IPS-18a (cell line): Measurements from ENCODE around the gene ZNF740.
"Not testable (repeated sequence)": the region's sequence is repeated elsewhere in the genome, so short reads cannot be mapped to it uniquely, and the experiment has no call there.

Experiments
- H3K27ac ChIP-seq: one replicate; pipeline ENCODE4 v1.5.1; 2013; ENCODE audit warnings: low read length
- H3K27me3 ChIP-seq: one replicate; pipeline ENCODE4 v1.6.1; 2013; ENCODE audit warnings: mild to moderate bottlenecking, low read length; ENCODE audit not compliant: control insufficient read depth, insufficient read depth
- H3K36me3 ChIP-seq: one replicate; pipeline ENCODE4 v1.6.1; 2013; ENCODE audit warnings: low read depth, low read length; ENCODE audit not compliant: control insufficient read depth
- H3K4me1 ChIP-seq: one replicate; pipeline ENCODE4 v1.6.1; 2013; ENCODE audit warnings: low read depth, low read length; ENCODE audit not compliant: control insufficient read depth
- H3K4me3 ChIP-seq: one replicate; pipeline ENCODE4 v1.5.1; 2013; ENCODE audit warnings: low read length
- H3K9ac ChIP-seq: one replicate; pipeline ENCODE4 v1.6.1; 2013; ENCODE audit warnings: mild to moderate bottlenecking, low read length, moderate library complexity
- H3K9me3 ChIP-seq: one replicate; pipeline ENCODE4 v1.6.1; 2013; ENCODE audit warnings: low read depth, low read length; ENCODE audit not compliant: control insufficient read depth

ZNF740 gene

DNA sequence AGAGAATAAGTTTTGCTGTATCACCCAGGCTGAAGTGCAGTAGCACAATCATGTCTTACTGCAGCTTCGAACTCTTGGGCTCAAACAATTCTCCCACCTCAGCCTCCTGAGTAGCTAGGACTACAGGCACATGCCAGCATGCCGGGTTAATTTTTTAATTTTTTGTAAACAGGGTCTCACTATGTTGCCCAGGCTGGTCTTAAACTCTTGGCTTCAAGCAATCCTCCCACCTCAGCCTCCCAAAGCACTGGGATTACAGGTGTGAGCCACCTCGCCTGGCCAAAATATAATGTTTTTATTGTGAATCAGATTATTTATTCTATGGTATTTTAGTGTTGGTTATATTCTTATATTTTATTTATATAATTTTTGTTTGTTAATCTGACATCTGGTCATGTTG lies 3.8 kb upstream of the ZNF740 start:
- Histone ChIP-seq H3K36me3 (peaks cover under 1% of the 10 kb centered on the region), H3K9ac (no peak overlapping the region), H3K27ac (no peak overlapping the region), H3K27me3 (peaks cover 70% of the 10 kb centered on the region), H3K4me3 (no peak overlapping the region), H3K9me3 (no peaks in the 10 kb centered on the region), H3K4me1 (peaks cover 18% of the 10 kb centered on the region)

DNA sequence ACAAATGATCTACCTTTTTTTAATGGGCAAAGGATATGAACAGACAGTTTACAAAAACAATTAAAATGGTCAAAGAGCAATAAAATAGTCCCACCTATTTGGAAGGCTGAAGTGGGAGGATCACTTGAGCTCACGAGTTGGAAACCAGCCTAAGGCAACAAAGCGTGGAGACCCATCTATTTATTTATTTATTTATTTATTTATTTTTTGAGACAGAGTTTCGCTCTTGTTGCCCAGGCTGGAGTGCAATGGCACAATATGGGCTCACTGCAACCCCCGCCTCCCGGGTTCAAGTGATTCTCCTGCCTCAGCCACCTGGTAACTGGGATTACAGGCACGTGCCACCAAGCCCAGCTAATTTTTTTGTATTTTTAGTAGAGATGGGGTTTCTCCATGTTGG lies 3.1 kb upstream of the ZNF740 start:
- not testable (repeated sequence) for H3K36me3 ChIP-seq, H3K9ac ChIP-seq, H3K9me3 ChIP-seq, H3K27ac ChIP-seq, H3K4me3 ChIP-seq
- H3K4me1 ChIP-seq: peaks cover 19% of the 10 kb centered on the region
- peaks cover 63% of the 10 kb centered on the region for H3K27me3 ChIP-seq

DNA sequence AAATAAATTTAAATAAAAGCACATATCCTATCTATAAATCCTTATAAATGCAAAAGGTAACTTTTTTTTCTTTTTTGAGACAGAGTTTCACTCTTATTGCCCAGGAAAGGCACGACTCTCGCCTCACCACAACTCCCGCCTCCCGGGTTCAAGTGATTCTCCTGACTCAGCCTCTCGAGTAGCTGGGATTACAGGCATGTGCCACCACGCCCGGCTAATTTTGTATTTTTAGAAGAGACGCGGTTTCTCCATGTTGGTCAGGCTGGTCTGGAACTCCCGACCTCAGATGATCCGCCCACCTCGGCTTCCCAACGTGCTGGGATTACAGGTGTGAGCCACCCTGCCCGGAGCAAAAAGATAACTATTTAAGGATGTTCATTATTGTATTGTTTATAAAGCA lies 1.7 kb upstream of the ZNF740 start:
- Histone ChIP-seq H3K36me3 (peaks cover 16% of the 10 kb centered on the region), H3K4me1 (peaks cover 19% of the 10 kb centered on the region), H3K27me3 (peaks cover 50% of the 10 kb centered on the region)
- not testable (repeated sequence) for H3K27ac ChIP-seq, H3K9ac ChIP-seq, H3K9me3 ChIP-seq, H3K4me3 ChIP-seq

DNA sequence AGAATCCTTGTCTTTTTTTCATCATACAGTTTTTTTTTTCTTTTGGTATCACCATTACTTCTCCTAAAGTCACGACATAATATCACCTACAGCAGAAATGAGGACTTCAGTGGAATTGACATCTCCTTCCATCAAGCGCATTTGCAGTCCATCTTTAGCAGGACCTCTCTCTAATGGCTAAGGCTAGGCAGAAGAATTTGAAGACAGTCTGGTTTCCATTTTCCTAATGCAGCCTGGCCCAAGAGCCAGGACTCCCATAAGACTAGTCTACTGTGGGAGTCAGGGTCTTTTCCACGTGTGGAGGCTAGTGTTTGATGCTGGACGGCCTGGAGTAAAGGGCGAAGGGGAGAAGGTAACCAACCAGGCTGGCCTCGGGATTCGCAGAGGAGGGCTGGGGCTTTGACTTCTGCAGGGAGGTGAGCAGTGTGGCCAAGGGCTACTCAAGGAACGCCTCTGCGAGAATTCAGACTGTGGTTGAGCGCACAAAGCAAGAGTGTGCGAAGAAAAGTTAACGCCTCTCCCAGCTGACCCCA lies 769 bp upstream of the ZNF740 start:
- peaks cover 19% of the 10 kb centered on the region for H3K4me1 ChIP-seq
- H3K9me3 ChIP-seq: no peaks in the 10 kb centered on the region
- H3K4me3 ChIP-seq: peak overlapping the region; percentile 72
- H3K9ac ChIP-seq: peak overlapping the region; percentile 87
- peaks cover 16% of the 10 kb centered on the region for H3K36me3 ChIP-seq
- no peak overlapping the region for H3K27ac ChIP-seq
- H3K27me3 ChIP-seq: peaks cover 40% of the 10 kb centered on the region

DNA sequence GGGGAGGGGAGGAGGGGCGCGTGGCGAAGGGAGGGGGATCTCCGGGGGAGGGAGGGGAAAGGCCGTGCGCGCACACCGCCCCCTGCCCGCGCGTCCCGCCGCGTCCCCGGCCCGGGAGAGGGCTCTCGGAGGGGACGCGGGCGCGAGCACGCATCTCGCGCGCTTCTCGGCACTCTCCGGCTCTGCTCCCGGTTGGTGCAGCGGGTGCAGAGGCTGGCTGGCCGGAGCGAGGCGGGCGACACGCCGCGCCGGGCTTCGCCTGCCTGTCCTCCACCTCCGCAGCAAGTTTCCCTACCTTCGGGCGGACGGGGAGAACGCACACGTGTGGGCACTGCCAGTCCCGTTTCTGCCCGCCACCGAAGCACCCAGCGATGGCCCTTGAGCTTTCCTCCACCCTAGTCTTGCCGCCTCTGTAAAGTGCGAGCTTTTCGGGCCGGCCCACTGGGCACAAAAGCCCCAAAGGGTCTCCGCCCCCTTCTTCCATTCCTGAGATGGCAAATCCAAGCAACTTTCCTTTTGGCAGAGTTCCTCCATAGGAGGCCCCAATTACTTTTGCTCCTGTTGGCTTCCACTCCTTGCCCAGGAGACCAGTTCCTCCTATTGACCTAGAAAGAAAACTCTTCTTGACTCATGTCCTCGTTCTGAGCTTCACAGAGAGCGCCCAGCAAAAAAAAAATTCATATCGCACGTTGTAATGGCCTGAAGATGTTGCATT lies 566 bp downstream of the ZNF740 start:
- H3K36me3 ChIP-seq: peaks cover 29% of the 10 kb centered on the region
- peaks cover 12% of the 10 kb centered on the region for H3K4me1 ChIP-seq
- H3K9me3 ChIP-seq: no peaks in the 10 kb centered on the region
- peak overlapping the region; percentile 87 for H3K9ac ChIP-seq
- peak overlapping the region; percentile 59 for H3K27ac ChIP-seq
- peaks cover 32% of the 10 kb centered on the region for H3K27me3 ChIP-seq
- H3K4me3 ChIP-seq: peak overlapping the region; percentile 72

DNA sequence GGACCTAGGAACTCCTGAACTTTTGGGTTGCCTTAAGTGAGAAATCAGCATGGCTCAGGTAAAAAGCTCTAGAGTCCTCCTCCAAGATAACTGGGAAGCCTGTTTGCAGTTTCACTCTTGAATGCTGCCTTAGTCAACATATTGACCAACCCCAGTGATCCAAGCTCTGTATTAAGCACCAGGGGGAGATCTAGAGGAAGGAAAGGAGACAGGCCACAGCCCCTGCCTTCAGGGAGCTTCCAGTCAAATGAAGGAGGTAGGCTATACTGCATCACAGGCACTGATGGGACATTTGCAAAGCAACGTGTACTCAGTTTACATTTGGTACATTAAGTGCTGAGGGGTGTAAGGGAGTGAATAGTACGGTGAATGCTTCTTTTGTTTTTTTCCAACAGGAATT lies 1.4 kb downstream of the ZNF740 start:
- Histone ChIP-seq H3K4me1 (peaks cover 12% of the 10 kb centered on the region), H3K9me3 (no peaks in the 10 kb centered on the region), H3K27me3 (peaks cover 24% of the 10 kb centered on the region), H3K9ac (no peak overlapping the region), H3K27ac (no peak overlapping the region), H3K36me3 (peaks cover 37% of the 10 kb centered on the region), H3K4me3 (peak overlapping the region; percentile 72)

DNA sequence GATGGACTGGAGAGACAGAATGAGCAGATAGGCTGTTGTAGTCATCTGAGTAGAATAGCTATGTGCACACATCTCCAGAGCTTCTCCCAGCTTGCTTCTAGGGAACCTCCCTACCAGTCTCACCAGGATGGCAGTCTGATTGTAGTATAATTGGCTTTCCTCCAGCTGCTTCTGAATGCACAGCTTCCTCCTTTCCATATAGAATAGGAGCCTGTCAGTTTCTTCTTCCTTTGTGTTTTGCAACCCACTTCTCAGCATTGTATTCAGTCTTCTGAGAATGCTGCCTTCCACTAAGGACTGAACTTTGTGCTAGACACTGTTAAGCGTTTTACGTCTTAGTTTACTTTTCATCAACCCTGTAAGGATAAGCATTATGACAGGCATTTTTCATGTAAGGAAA lies 2.4 kb downstream of the ZNF740 start:
- Histone ChIP-seq H3K27me3 (peaks cover 15% of the 10 kb centered on the region), H3K27ac (no peak overlapping the region), H3K9ac (no peak overlapping the region), H3K4me1 (peaks cover 12% of the 10 kb centered on the region), H3K4me3 (no peak overlapping the region), H3K36me3 (peaks cover 46% of the 10 kb centered on the region), H3K9me3 (no peaks in the 10 kb centered on the region)

DNA sequence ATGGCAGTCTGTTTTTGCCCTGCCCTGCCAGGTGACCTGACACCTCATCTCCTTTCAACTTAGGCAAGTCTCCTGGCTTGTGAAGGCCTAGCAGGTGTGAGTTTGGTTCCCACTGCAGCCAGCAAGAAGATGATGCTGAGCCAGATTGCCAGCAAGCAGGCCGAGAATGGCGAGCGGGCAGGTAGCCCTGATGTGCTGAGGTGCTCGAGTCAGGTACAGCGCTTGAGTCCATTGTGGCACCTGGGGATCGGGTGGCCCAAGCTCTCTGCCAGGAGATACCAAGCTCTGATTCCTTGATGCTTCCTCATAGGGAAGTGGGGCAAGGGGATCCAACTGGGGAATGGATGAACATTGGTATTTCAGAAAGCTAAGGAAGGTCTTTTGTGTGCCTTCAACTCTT lies 4.3 kb downstream of the ZNF740 start:
- Histone ChIP-seq H3K4me1 (peaks cover 6% of the 10 kb centered on the region), H3K27me3 (no peaks in the 10 kb centered on the region), H3K36me3 (peaks cover 50% of the 10 kb centered on the region), H3K9ac (no peak overlapping the region), H3K9me3 (no peaks in the 10 kb centered on the region), H3K27ac (no peak overlapping the region), H3K4me3 (no peak overlapping the region)

DNA sequence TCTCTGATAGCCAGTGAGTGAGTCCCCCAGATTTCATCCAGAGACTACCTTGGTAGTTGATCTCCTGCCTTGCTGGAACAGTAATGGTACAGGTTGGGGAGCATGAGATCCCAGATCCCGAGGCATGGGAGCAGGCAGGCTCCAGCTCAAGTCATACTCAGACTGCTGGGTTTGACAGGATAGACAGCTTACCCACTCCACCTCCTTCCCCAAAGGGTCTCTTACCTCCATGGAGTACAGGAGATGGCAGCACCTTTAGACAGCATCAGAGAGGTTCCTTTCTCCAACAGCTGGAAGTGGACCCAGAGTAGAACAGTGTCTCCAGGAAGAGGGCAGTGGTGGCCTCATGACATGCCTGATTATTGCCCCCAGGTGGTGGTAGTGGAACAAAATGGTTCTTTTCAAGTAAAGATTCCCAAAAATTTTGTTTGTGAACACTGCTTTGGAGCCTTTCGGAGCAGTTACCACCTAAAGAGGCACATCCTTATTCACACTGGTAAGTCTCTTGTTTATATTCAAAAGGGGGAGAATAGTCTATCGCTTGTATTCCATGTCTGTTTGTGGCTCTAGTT lies 5.1 kb downstream of the ZNF740 start:
- no peak overlapping the region for H3K9ac ChIP-seq
- no peak overlapping the region for H3K4me3 ChIP-seq
- no peak overlapping the region for H3K27ac ChIP-seq
- H3K9me3 ChIP-seq: no peaks in the 10 kb centered on the region
- H3K36me3 ChIP-seq: peaks cover 50% of the 10 kb centered on the region
- no peaks in the 10 kb centered on the region for H3K27me3 ChIP-seq
- H3K4me1 ChIP-seq: peaks cover 6% of the 10 kb centered on the region

DNA sequence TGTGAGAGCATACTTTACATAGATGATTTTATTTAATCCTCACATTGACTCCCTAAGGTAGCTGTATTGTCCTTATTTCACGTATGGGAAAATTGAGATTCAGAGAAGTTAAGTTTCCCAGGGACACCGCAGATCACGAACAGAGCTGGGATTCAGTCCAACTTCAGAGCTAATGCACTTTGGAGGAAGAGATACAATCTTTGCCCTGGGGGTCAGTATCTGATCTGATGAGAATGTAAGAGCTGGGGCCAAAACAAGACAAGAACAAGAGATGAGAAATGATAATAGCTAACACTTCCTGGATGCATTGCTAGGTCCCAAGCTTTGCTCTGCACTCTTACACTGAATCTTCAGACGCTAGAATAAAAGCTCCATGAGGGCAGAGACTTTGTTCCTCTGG lies 6.2 kb downstream of the ZNF740 start:
- Histone ChIP-seq H3K27ac (no peak overlapping the region), H3K36me3 (peaks cover 49% of the 10 kb centered on the region)

DNA sequence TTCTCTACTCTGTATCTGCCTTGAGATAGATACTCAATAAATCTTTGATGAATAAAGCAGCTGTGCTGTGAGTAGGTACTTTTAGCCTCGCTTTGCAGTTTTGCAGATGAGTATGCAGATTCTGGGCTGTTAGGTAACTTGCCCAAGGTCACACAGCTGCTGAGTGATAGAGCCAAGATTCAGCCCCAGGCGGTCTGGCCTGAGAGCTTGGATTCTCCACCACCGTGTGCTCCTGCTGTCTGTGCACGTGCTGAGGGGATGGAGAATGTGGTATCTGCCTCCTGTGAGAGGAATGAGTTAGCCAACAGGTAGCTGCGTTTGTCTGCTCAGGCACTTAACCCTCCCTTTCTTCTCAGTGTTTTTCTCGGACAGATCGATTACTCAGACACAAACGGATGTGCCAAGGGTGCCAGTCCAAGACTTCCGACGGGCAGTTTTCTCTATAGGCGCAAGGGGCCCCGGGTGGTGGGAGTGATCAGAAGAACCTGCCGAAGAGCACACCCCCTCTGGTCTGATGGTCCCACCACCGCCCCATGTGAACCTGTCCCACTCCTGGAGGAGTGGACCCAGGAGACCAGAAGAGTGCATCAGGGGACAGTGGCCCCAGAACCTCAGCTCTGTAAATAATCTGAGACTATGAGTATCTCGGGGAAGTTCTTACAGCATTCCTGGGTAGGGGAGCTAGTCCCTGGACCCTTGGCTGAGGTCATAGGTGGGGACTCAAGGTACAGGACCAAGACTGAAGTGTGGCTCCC lies 6.8 kb downstream of the ZNF740 start:
- no peaks in the 10 kb centered on the region for H3K27me3 ChIP-seq
- H3K27ac ChIP-seq: no peak overlapping the region
- no peaks in the 10 kb centered on the region for H3K9me3 ChIP-seq
- peaks cover 43% of the 10 kb centered on the region for H3K36me3 ChIP-seq
- no peak overlapping the region for H3K9ac ChIP-seq
- H3K4me1 ChIP-seq: no peaks in the 10 kb centered on the region
- H3K4me3 ChIP-seq: no peak overlapping the region

More for the DNA sequence above, 6.2 kb downstream of the ZNF740 start:
- Histone ChIP-seq H3K9ac (no peak overlapping the region), H3K4me3 (no peak overlapping the region), H3K27me3 (no peaks in the 10 kb centered on the region), H3K9me3 (no peaks in the 10 kb centered on the region), H3K4me1 (peaks cover 1% of the 10 kb centered on the region)
